GM12892 (cell line): ENCODE data around the gene SAMD4A.

Source experiments
- DNase-seq: peaks from one replicate; pipeline ENCODE4 v3.0.0; 2011; ENCODE audit not compliant: insufficient read length
- FAIRE-seq: peaks from 2 replicates; lab custom pipeline; 2011; peaks lifted over from hg19 to GRCh38; lab: Jason Lieb, UNC
- POLR2A ChIP-seq: IDR thresholded peaks from 2 replicates; pipeline ENCODE4 v1.6.1; 2011; ENCODE audit warnings: low read depth, low read length, control low read depth
- POLR2AphosphoS5 ChIP-seq: IDR thresholded peaks from 2 replicates; pipeline ENCODE4 v1.6.1; 2011; ENCODE audit warnings: low read depth, low read length, control low read depth
- TAF1 ChIP-seq: IDR thresholded peaks from 2 replicates; pipeline ENCODE4 v1.6.1; 2011; ENCODE audit warnings: low read depth, mild to moderate bottlenecking, control low read depth, low read length, borderline replicate concordance

The SAMD4A gene

GRCh38 chr14:54836231-54836630 is 269.3 kb downstream of the SAMD4A start:
- FAIRE-seq, result no peak
- TF ChIP-seq POLR2AphosphoS5 (no peak), POLR2A (no peak), TAF1 (no peak)
- DNase-seq, result no peak

DNA sequence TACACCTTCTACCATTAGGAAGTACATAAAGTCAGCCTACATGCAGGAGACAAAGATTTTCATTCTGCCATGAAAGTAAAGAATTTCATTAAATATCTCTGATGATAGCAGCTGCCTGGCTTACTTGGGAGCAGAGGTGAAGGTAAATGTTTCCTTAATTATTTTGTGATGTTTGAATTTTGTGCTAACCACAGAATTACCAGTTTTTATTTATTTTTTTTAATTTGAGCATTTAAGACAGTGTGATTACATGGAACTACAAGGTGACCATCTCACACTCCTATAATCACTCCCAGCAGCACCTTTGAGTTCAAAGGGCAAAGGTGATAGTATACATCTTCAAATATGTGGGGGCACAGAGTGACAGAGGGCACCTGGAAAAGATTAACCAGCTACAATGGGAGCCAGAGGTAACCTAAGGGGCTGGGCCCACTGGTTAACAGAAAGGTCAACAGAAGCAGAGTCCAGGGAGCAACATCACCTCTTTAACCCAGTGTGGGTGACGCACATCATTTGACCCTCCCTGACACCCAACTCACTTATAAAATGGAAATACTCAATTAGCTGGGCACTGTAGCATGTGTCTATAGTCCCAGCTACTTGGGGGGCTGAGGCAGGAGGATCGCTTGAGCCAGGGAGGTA is 270.7 kb downstream of the SAMD4A start:
- TF ChIP-seq POLR2AphosphoS5 (no peak), POLR2A (no peak), TAF1 (no peak)
- no peak for FAIRE-seq
- DNase-seq, result no peak

DNA sequence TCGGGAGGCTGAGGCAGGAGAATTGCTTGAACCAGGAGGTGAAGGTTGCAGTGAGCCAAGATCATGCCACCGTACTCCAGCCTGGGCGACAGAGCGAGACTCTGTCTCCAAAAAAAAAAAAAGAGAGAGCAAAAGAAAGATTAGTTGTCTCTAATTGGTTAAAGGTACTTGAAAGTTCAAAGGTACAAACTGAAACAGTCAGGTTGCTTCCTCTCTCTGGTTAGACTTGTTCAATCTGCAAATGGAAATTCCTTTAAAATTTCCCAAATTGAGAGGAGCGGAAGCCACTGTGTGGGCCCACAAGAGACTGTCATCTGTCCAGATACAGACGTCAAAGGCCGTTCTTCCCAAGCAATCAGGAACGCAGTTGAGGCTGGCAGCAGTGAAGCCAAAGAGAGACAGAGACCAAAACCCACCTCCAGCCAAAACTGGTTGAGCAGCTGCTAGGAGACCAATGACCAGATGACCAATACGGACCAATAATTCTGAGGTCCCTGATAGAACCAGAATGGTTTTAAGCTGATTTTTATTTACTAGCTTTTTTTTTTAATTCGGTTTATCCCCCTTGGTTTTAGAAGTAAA is 272.1 kb downstream of the SAMD4A start:
- TF ChIP-seq POLR2A, result no peak
- no peak for TF ChIP-seq TAF1
- no peak for TF ChIP-seq POLR2AphosphoS5
- FAIRE-seq (no peak), DNase-seq (no peak)

DNA sequence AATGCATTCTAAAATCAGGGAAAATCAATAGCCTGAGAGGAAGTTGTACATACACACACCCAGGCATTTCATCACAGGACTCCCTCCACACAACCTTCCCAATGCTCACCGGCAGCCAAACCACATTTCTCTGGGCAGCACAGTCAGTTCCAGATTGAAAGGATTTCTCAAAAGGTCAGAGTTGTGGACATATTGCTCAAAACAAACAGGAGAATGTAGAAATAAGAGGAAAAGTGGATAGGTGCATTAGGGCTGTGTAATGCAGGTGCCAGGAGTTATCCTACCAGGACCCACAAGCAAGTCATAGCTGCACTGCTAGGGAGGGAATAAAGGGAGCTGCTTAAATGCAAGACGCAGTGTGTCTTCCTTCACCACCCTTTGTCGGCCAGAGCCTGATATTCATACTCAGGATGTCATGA is 272.8 kb downstream of the SAMD4A start:
- DNase-seq, result no peak
- FAIRE-seq, result no peak
- TF ChIP-seq TAF1, result no peak
- TF ChIP-seq POLR2A, result no peak
- TF ChIP-seq POLR2AphosphoS5, result no peak

- no peak for TF ChIP-seq POLR2A
- no peak for TF ChIP-seq POLR2AphosphoS5
- no peak for TF ChIP-seq TAF1
- no peak for DNase-seq
- no peak for FAIRE-seq
These were observed 273.4 kb downstream of the SAMD4A start for GRCh38 chr14:54840336-54840735.

- no peak for DNase-seq
- TF ChIP-seq TAF1 (no peak), POLR2AphosphoS5 (no peak), POLR2A (no peak)
- no peak for FAIRE-seq
These were observed 273.9 kb downstream of the SAMD4A start for GRCh38 chr14:54840798-54841197.
